HepG2 (cell line): ENCODE data around the gene NFX1. TPM values are rescaled to one million over a fixed set of nuclear protein-coding genes. Genes with fewer than 3 reads are reported as not detected.
A peak's percentile ranks its signal among the peaks of the same experiment; 100 is the strongest.

ENCODE experiments used
- ATAC-seq: fragments of 200-7000 bp; cut with Tn5 transposase; 3 replicates; pipeline ENCODE4 v1.9.1; 2020; ENCODE audit warnings: mild to moderate bottlenecking, moderate library complexity
- BruUV-seq: library from RNA; stranded (reverse); fragments of 400-500 nt; replicated peaks from 2 replicates; lab custom pipeline; 2021; lab: Mats Ljungman, UMichigan
- CTCF ChIA-PET: fragments of 300-600 bp; formaldehyde crosslinking; extraction: SDS; loops from one replicate; lab custom pipeline; 2021; ENCODE audit warnings: low total read pairs, inconsistent platforms, low intra/inter-chr PET ratio; lab: Yijun Ruan, JAX
- POLR2A ChIA-PET: fragments of 350-600 bp; sonication (Branson Sonifier 250); formaldehyde crosslinking; loops from one replicate; lab custom pipeline; 2020; ENCODE audit warnings: antibody characterized with exemption, inconsistent platforms; lab: Yijun Ruan, JAX
- DNase-seq: peaks from one replicate; pipeline ENCODE4 v3.0.0-alpha.2; 2015; ENCODE audit warnings: low spot score
- FAIRE-seq: peaks from 3 replicates; lab custom pipeline; 2011; peaks lifted over from hg19 to GRCh38; lab: Jason Lieb, UNC
- H2AFZ ChIP-seq: one replicate; pipeline ENCODE4 v1.6.1; 2011; ENCODE audit warnings: low read length, inconsistent platforms
- H3K27ac ChIP-seq: fragments of 300-600 bp; 3 replicates; pipeline ENCODE4 v1.8.0; 2011; ENCODE audit warnings: mixed run types, mild to moderate bottlenecking, mixed read lengths, low read length, inconsistent platforms; ENCODE audit not compliant: insufficient read depth; ENCODE audit errors: extremely low read length
- H3K27me3 ChIP-seq, 2 experiments: fragments of 200-600 bp in 1 of 2; 2 replicates in 1 of 2; 3 replicates in 1 of 2; pipeline versions ENCODE4 v1.6.0 to v1.8.0; 2011; ENCODE audit warnings: low read length in 2 of 2, mild to moderate bottlenecking in 2 of 2, moderate library complexity in 2 of 2, inconsistent platforms in 1 of 2; ENCODE audit not compliant: insufficient read depth in 2 of 2, control insufficient read depth in 1 of 2
- H3K36me3 ChIP-seq, 2 experiments: fragments of 200-600 bp in 1 of 2; replicated peaks in 1 of 2; 2 replicates in 1 of 2; 3 replicates in 1 of 2; pipeline versions ENCODE4 v1.5.1 to v1.8.0; 2011; ENCODE audit warnings: low read length in 2 of 2, inconsistent platforms in 1 of 2; ENCODE audit not compliant: insufficient read depth in 2 of 2, control insufficient read depth in 1 of 2
- H3K4me1 ChIP-seq: 2 replicates; pipeline ENCODE4 v1.5.1; 2012; ENCODE audit warnings: low read length, inconsistent platforms; ENCODE audit not compliant: insufficient read depth
- H3K4me2 ChIP-seq: 2 replicates; pipeline ENCODE4 v1.6.0; 2011; ENCODE audit warnings: low read depth, low read length, inconsistent platforms
- H3K4me3 ChIP-seq, 3 experiments: fragments of 200-600 bp in 1 of 3; sonication (generic), shearing (Covaris generic) in 1 of 3; replicated peaks in 1 of 3; 2 replicates each; pipeline ENCODE4 v1.5.1; 2011 to 2016; ENCODE audit warnings: low read length in 3 of 3, inconsistent platforms in 2 of 3, low read depth in 2 of 3, mild to moderate bottlenecking in 2 of 3, control low read depth in 1 of 3, mixed read lengths in 1 of 3; ENCODE audit not compliant: insufficient read depth in 1 of 3
- H3K79me2 ChIP-seq: one replicate; pipeline ENCODE4 v1.6.1; 2011; ENCODE audit warnings: low read length, inconsistent platforms; ENCODE audit not compliant: insufficient read depth
- H3K9ac ChIP-seq: 2 replicates; pipeline ENCODE4 v1.6.0; 2011; ENCODE audit warnings: mild to moderate bottlenecking, low read depth, low read length, inconsistent platforms; ENCODE audit not compliant: insufficient read depth
- H3K9me3 ChIP-seq: 2 replicates; pipeline ENCODE4 v1.5.1; 2012; ENCODE audit warnings: mild to moderate bottlenecking, low read length
- H4K20me1 ChIP-seq: 2 replicates; pipeline ENCODE4 v1.6.0; 2011; ENCODE audit warnings: inconsistent platforms, mild to moderate bottlenecking, low read length, moderate library complexity; ENCODE audit not compliant: insufficient read depth
- HCFC1 ChIP-seq: fragments of 150-350 bp; IDR thresholded peaks from 2 replicates; pipeline ENCODE4 v1.6.1; 2014; ENCODE audit warnings: low read depth, low read length
- MBNL3 ChIP-seq: fragments of 250-450 bp; sonication (Bioruptor Pico); conservative IDR thresholded peaks from 2 replicates; pipeline ENCODE4 v1.8.0; 2022; ENCODE audit warnings: mild to moderate bottlenecking, inconsistent platforms
- MED8 ChIP-seq: sonication (generic); formaldehyde crosslinking; IDR thresholded peaks from 2 replicates; pipeline ENCODE4 v1.8.1; 2023; ENCODE audit warnings: mild to moderate bottlenecking, missing genetic modification reagents; ENCODE audit not compliant: insufficient replicate concordance
- RBM22 ChIP-seq: fragments of 200-400 bp; formaldehyde crosslinking; optimal IDR thresholded peaks from 2 replicates; pipeline ENCODE3; 2017; ENCODE audit warnings: mild to moderate bottlenecking, low read length, moderate library complexity
- SP5 ChIP-seq: IDR thresholded peaks from 2 replicates; pipeline ENCODE4 v1.6.1; 2016; ENCODE audit warnings: low read depth, borderline replicate concordance
- ZNF577 ChIP-seq: sonication (generic); formaldehyde crosslinking; IDR thresholded peaks from 2 replicates; pipeline ENCODE4 v1.4.0; 2020; ENCODE audit warnings: mild to moderate bottlenecking, low read depth, missing genetic modification reagents, borderline replicate concordance
- ZNF704 ChIP-seq: sonication (generic); formaldehyde crosslinking; IDR thresholded peaks from 2 replicates; pipeline ENCODE4 v1.8.1; 2023; ENCODE audit warnings: mild to moderate bottlenecking, inconsistent platforms, moderate library complexity, missing genetic modification reagents, borderline replicate concordance
- WGBS: methylation state at CpG from one replicate; pipeline ENCODE4 v1.1.6; 2017; ENCODE audit warnings: low lambda C conversion rate; 5-methylcytosine and 5-hydroxymethylcytosine counted together
- in situ Hi-C: cut with HindIII; loops from 2 replicates; pipeline ENCODE4 v1.10.0; 2017; ENCODE audit warnings: low pct_unique_long_range_greater_than_20kb; ENCODE audit not compliant: extremely low pct_ligation_motif_present
- intact Hi-C: fragments of 100-400 bp; cut with micrococcal nuclease; formaldehyde crosslinking; loops from one replicate; pipeline ENCODE4 v1.10.0; 2022; ENCODE audit not compliant: unreplicated experiment
- polyA plus RNA-seq, 8 experiments: library from polyadenylated mRNA; depleted of rRNA in 3 of 8; stranded (reverse) in 7 of 8; unstranded in 1 of 8; fragments of >200 nt; fragmentation: Illumina TruSeq in 4 of 8; extraction: Trizol in 4 of 8; gene quantifications; 2 replicates each; pipeline versions ENCODE4 v1.2.1 to v1.2.3, GENCODE V29; 2011 to 2016; ENCODE audit warnings: low read depth in 4 of 8, missing spikeins in 1 of 8, mixed read lengths in 1 of 8; ENCODE audit not compliant: insufficient read depth in 1 of 8
- total RNA-seq, 5 experiments: library from RNA; depleted of rRNA; stranded (reverse); fragments of >200 nt; fragmentation: Illumina TruSeq; extraction: Trizol; gene quantifications; 2 replicates each; pipeline ENCODE4 v1.2.3, GENCODE V29; 2016; ENCODE audit warnings: low read depth in 1 of 5

The NFX1 gene
- total and polyA plus RNA-seq, 2 of the 13 experiments (the other 11 are each of a cell fraction or from before 2014, with no cell fraction given): 23.9 to 27.5 TPM

- Histone ChIP-seq H3K27me3 (no peaks in the 10 kb centered on the region), H3K4me3 (no peak overlapping the region), H4K20me1 (peaks cover 5% of the 10 kb centered on the region), H3K27ac (no peak overlapping the region), H3K4me2 (no peak overlapping the region), H3K79me2 (peaks cover 87% of the 10 kb centered on the region), H2AFZ (no peak overlapping the region), H3K9me3 (no peaks in the 10 kb centered on the region), H3K9ac (no peak overlapping the region), H3K36me3 (peaks cover 12 to 63% of the 10 kb centered on the region in 2 experiments), H3K4me1 (peaks cover 97% of the 10 kb centered on the region)
- ATAC-seq (no peak), FAIRE-seq (no peak), DNase-seq (no peak)
- 100% methylated on average over 2 of the region's 2 CpGs for WGBS
- intact Hi-C loops (no loop called here), in situ Hi-C loops (loop anchor here (10.0 kb wide), 1 partner anchor 169 kb away; no protein-coding TSS in a partner anchor)
- TF ChIP-seq ZNF704 (CRISPR knock-in tag) (no peak), SP5 (no peak), HCFC1 (no peak)
- ChIA-PET POLR2A (no interaction called here), CTCF (no interaction called here)
- BruUV-seq: no TSS peak
These were observed 5.3 kb downstream of the NFX1 start for GRCh38 chr9:33295571-33295970.

- no peak for FAIRE-seq
These were observed 7.1 kb downstream of the NFX1 start for GRCh38 chr9:33297432-33297831.

More at GRCh38 chr9:33297432-33297831, 7.1 kb downstream of the NFX1 start:
- no peak for TF ChIP-seq MED8 (CRISPR knock-in tag)
- TF ChIP-seq RBM22: peak; percentile 19
- TF ChIP-seq ZNF577 (CRISPR knock-in tag): no peak
- no peak for TF ChIP-seq MBNL3 (CRISPR knock-in tag)
- no peak overlapping the region for H3K4me3 ChIP-seq
- peaks cover 6% of the 10 kb centered on the region for H4K20me1 ChIP-seq
- H3K27ac ChIP-seq: peak overlapping the region; percentile 20
- peaks cover 85% of the 10 kb centered on the region for H3K4me1 ChIP-seq
- H3K27me3 ChIP-seq: no peaks in the 10 kb centered on the region
- H3K9me3 ChIP-seq: no peaks in the 10 kb centered on the region
- DNase-seq (no peak), ATAC-seq (no peak; the same call in 2 of the 3 replicates)
- intact Hi-C loops: no loop called here
- 0 out of 2 replicates have a peak overlapping the region, but pooled peaks have one; percentile 0 for H3K9ac ChIP-seq
- in situ Hi-C loops: loop anchor here (10.0 kb wide), 1 partner anchor 167 kb away; no protein-coding TSS in a partner anchor
- peak overlapping the region; percentile 34; the same call in 1 of the 2 replicates for H3K4me2 ChIP-seq
- CTCF ChIA-PET: no interaction called here
- POLR2A ChIA-PET: interaction anchor here (0.5 kb wide), 1 partner anchor 19 kb away, joined by 3 read pairs; no protein-coding TSS in a partner anchor
- peaks cover 14 to 78% of the 10 kb centered on the region in 2 experiments for H3K36me3 ChIP-seq
- H3K79me2 ChIP-seq: peaks cover 74% of the 10 kb centered on the region
- 40% methylated on average over 1 of the region's 1 CpG for WGBS
- BruUV-seq: no TSS peak
- H2AFZ ChIP-seq: no peak overlapping the region
